ENCODE results near the gene LEUTX. TPM values are rescaled to one million over a fixed set of nuclear protein-coding genes. Genes with fewer than 3 reads are reported as not detected.
A peak's percentile ranks its signal among the peaks of the same experiment; 100 is the strongest.

Gene LEUTX
- total RNA-seq, 1 experiment from 2014 or later: not detected

GRCh38 chr19:39824143-39825092, 45.8 kb downstream of the LEUTX start:
- CTCF ChIA-PET: interaction anchor here (0.6 to 6.6 kb wide), 9 partner anchors 9 to 146 kb away, joined by 3 to 72 read pairs (median 8); partner anchors contain the start of genes DYRK1B, FBL and PSMC4
- DNase-seq (ENCODE audit: low read depth, low spot score) (peak; percentile 100), ATAC-seq (peak; percentile 97)
- H3K4me1 ChIP-seq (ENCODE audit: control insufficient read depth, insufficient read depth, low read length): peaks cover 22% of the 10 kb centered on the region
- H3K4me3 ChIP-seq (ENCODE audit: low read depth in 2 of 2, low read length in 2 of 2): peak overlapping the region; percentile 37 to 51
- BruUV-seq (replicated peaks): TSS peak; percentile 30
- no peaks in the 10 kb centered on the region; the same call in 1 of the 2 replicates for H3K9me3 ChIP-seq (ENCODE audit: control insufficient read depth, insufficient read depth, low read depth, low read length)
- POLR2A ChIA-PET: interaction anchor here (0.6 to 3.7 kb wide), 11 partner anchors 9 to 372 kb away, joined by 3 to 82 read pairs (median 4); partner anchors contain the start of genes DYRK1B and FBL
- in situ Hi-C loops (cut with HindIII; ENCODE audit: low pct_unique_long_range_greater_than_20kb, low sequenced_read_pairs): no loop called here
- peak overlapping the region; percentile 78 for H3K27ac ChIP-seq (ENCODE audit: low read length)
- TF ChIP-seq CTCF (IDR thresholded peaks at IDR 0.05) (no peak), POLR2AphosphoS5 (IDR thresholded peaks at IDR 0.05; ENCODE audit: low read depth, low read length) (no peak), TCF7L2 (IDR thresholded peaks at IDR 0.05; ENCODE audit: low read depth, low read length) (no peak), REST (IDR thresholded peaks at IDR 0.05; ENCODE audit: insufficient read depth in 1 of 2, low read depth in 2 of 2, low read length in 1 of 2) (no peak), SIN3A (IDR thresholded peaks at IDR 0.05; ENCODE audit: borderline replicate concordance, insufficient read depth, low read depth, low read length) (no peak)
- no peaks in the 10 kb centered on the region for H3K27me3 ChIP-seq (ENCODE audit: control insufficient read depth, insufficient read depth, low read length)
- peaks cover 29% of the 10 kb centered on the region for H3K36me3 ChIP-seq (ENCODE audit: control insufficient read depth, insufficient read depth, low read length)
- intact Hi-C loops (cut with micrococcal nuclease; ENCODE audit: unreplicated experiment): loop anchor here (1.0 kb wide), 1 partner anchor 31 kb away; no protein-coding TSS in a partner anchor

- POLR2A ChIA-PET: interaction anchor here (0.6 to 3.7 kb wide), 11 partner anchors 8 to 372 kb away, joined by 3 to 82 read pairs (median 4); partner anchors contain the start of genes DYRK1B, FBL and PSMC4
Measured at GRCh38 chr19:39825093-39825463, 46.4 kb downstream of the LEUTX start.

More at GRCh38 chr19:39825093-39825463, 46.4 kb downstream of the LEUTX start:
- peaks cover 35% of the 10 kb centered on the region for H3K36me3 ChIP-seq (ENCODE audit: control insufficient read depth, insufficient read depth, low read length)
- BruUV-seq (replicated peaks): no TSS peak
- ATAC-seq (no peak), DNase-seq (ENCODE audit: low read depth, low spot score) (no peak)
- no peaks in the 10 kb centered on the region; the same call in 1 of the 2 replicates for H3K9me3 ChIP-seq (ENCODE audit: control insufficient read depth, insufficient read depth, low read depth, low read length)
- H3K4me3 ChIP-seq (ENCODE audit: low read depth in 2 of 2, low read length in 2 of 2): peak overlapping the region; percentile 37 to 51
- TF ChIP-seq POLR2AphosphoS5 (IDR thresholded peaks at IDR 0.05; ENCODE audit: low read depth, low read length) (no peak), CTCF (IDR thresholded peaks at IDR 0.05) (no peak), TCF7L2 (IDR thresholded peaks at IDR 0.05; ENCODE audit: low read depth, low read length) (no peak), SIN3A (IDR thresholded peaks at IDR 0.05; ENCODE audit: borderline replicate concordance, insufficient read depth, low read depth, low read length) (no peak), REST (IDR thresholded peaks at IDR 0.05; ENCODE audit: insufficient read depth in 1 of 2, low read depth in 2 of 2, low read length in 1 of 2) (no peak)
- peak overlapping the region; percentile 78 for H3K27ac ChIP-seq (ENCODE audit: low read length)
- H3K4me1 ChIP-seq (ENCODE audit: control insufficient read depth, insufficient read depth, low read length): peaks cover 25% of the 10 kb centered on the region
- CTCF ChIA-PET: interaction anchor here (0.6 to 6.6 kb wide), 8 partner anchors 9 to 145 kb away, joined by 3 to 72 read pairs (median 10); partner anchors contain the start of genes DYRK1B, FBL and PSMC4
- no peaks in the 10 kb centered on the region for H3K27me3 ChIP-seq (ENCODE audit: control insufficient read depth, insufficient read depth, low read length)
- in situ Hi-C loops (cut with HindIII; ENCODE audit: low pct_unique_long_range_greater_than_20kb, low sequenced_read_pairs) (no loop called here), intact Hi-C loops (cut with micrococcal nuclease; ENCODE audit: unreplicated experiment) (no loop called here)

All from Panc1 (cell line).